Vagina (tissue), 2 donors: ENCODE data around the gene RAB20.

Experiments
- CTCF ChIP-seq, 3 experiments: fragments of 450-650 bp in 2 of 3; fragments of 200-600 bp in 1 of 3; sonication (generic) in 1 of 3; IDR thresholded peaks; one replicate each; pipeline ENCODE4 v1.5.1; 2017 to 2019; ENCODE audit warnings: antibody characterized with exemption in 3 of 3, mild to moderate bottlenecking in 2 of 3, moderate library complexity in 2 of 3
- POLR2A ChIP-seq, 2 donors: fragments of 450-650 bp; IDR thresholded peaks; one replicate each; pipeline ENCODE4 v1.6.1; 2017; ENCODE audit warnings: antibody characterized with exemption in 2 of 2, mild to moderate bottlenecking in 2 of 2, moderate library complexity in 2 of 2
- POLR2AphosphoS5 ChIP-seq, 2 donors: sonication (generic); formaldehyde crosslinking; IDR thresholded peaks; one replicate each; pipeline ENCODE4 v1.9.0; 2017; ENCODE audit warnings: antibody characterized with exemption in 2 of 2, mild to moderate bottlenecking in 2 of 2, low read depth in 1 of 2; ENCODE audit not compliant: insufficient read depth in 1 of 2

- TF ChIP-seq CTCF (IDR thresholded peaks at IDR 0.05) (no peak), POLR2AphosphoS5 (IDR thresholded peaks at IDR 0.05; ENCODE audit: insufficient read depth in 1 of 2, low read depth in 1 of 2) (no peak), POLR2A (IDR thresholded peaks at IDR 0.05) (no peak)
Measured at GRCh38 chr13:110605132-110605531, 43.6 kb upstream of the RAB20 start.
